8988T (cell line): ENCODE measurements around the gene ARHGEF4.

Experiments used
- DNase-seq: peaks from one replicate; pipeline ENCODE4 v3.0.0; 2011

Gene ARHGEF4

GRCh38 chr2:130819226-130819607 lies 17.5 kb upstream of the ARHGEF4 start:
- DNase-seq: no peak

DNA sequence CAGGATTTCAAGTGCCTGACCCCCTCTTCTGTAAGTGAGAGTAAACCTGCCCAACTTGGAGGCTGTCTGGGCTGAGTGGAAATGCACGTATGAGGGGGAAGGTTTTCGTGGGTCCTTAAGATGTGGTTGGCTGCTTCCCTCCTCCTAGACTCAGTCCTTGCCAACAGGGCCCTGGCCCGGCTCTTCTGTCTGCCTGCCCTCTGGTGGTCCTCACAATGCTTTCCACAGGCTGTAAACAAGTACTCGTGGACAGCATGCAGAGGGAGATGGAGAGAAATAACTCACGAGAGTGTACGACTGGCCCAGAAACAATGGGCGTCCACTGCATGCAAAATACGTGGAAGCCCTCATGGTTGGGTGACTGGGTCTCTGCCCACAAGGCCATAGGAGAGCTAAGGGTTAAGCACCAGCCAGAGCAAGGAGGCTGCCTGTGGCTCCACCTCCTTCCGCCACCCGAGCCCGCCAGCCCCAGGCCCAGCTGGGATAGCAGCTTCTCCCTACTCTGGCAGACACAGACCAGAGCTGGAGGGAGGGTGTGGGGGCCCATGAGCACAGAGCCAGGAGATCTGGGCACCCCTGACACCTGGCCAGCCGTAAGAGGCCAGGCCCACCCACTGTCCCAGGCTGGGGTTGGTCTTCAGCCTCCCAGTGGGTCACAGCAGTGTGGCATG lies 17.0 kb upstream of the ARHGEF4 start:
- no peak for DNase-seq

GRCh38 chr2:130820279-130820861 lies 16.3 kb upstream of the ARHGEF4 start:
- DNase-seq: no peak

- no peak for DNase-seq
Observed at GRCh38 chr2:130821867-130822266, 14.8 kb upstream of the ARHGEF4 start.

- no peak for DNase-seq
Observed at GRCh38 chr2:130822766-130823165, 13.9 kb upstream of the ARHGEF4 start.

- no peak for DNase-seq
Observed at GRCh38 chr2:130823171-130823885, 13.4 kb upstream of the ARHGEF4 start.

DNA sequence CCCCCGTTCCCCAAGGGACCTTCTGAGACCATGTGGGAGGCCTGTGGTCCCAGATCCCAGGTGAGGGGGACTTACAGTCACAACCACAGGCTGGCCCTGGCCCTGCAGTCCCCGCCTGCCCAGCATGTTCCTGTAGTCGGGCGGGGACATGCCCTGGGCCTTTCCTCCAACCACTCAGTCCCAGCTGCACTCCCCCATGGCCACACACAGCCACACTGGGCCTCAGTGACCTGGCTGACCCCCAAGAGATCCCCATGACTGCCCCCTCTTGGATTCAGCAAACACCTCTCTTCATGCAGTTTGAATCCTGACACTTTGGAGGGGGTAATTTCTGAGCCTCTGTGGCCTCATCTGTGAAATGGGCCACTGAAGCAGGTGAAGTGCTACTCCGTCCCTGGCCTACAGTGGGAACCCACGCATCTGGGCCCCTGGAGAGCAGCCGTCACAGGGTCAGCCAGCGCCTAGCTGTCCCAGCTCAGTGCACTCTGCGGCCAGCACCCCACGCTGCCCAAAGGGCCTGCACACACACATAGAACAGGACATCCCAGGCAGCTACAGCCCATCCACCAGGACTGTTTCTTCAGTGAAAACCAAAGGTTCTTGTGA lies 12.7 kb upstream of the ARHGEF4 start:
- DNase-seq: no peak

DNA sequence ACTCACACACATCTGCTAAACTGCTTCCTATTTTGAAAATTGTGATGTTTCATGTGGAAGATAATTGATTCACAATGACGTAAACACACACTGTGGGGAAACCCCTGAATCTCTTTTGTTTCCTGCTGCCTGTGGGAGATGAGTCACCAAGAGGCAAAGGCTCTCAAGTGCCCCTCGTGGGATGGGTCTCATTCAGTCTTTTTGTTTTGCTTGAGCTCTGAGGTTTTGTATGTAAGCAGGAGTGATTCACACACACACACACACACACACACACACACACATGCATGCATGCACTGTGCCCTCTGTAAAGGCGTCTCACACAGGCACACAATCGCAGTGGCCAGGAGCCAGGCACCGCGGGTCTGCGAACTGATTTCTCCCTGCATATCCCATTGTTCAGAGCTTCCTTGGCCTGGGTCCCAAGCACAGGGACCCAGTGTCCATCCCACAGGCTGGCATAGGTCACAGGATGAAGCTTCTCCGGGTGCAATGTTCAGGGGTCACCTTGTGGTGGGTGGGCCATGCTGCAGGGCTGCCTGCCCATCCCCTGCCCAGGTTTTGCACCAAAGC lies 12.1 kb upstream of the ARHGEF4 start:
- DNase-seq: no peak

DNA sequence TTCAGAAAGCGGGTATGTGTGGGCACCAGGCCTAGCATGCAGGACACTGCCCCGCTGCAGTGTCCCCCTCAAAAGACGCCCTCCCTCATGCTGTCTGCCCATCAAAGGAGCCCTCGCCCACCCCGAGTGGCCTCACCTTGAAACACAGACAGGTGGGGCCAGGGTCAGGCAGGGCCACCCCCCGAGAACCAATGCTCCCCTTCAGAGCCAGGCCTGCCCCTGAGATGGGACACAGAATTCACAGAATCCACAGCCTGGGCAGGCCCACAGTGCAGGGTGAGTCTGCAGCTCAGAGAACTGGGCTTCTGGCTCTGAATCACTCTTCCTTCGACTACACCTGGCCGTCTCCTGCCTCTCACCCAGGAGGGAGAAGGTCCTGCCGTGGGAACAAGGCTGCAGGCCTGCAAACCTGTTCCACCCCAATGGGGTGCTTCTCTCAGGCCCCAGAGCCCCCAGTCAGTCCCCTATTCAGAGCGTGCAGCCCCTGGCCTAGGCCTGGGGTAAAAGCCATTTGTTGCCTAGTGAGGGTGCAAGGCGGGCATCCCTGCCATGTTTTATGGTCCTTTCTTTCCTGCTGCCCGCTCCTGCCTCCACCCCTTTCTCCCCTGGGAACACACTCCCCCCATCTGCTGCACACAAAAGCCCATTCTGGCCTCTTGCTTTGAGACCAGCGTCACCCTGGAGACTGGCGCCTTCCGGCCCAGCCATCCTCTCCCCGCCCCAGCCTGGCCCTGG lies 11.3 kb upstream of the ARHGEF4 start:
- no peak for DNase-seq

GRCh38 chr2:130825966-130826253 lies 10.8 kb upstream of the ARHGEF4 start:
- DNase-seq: no peak

DNA sequence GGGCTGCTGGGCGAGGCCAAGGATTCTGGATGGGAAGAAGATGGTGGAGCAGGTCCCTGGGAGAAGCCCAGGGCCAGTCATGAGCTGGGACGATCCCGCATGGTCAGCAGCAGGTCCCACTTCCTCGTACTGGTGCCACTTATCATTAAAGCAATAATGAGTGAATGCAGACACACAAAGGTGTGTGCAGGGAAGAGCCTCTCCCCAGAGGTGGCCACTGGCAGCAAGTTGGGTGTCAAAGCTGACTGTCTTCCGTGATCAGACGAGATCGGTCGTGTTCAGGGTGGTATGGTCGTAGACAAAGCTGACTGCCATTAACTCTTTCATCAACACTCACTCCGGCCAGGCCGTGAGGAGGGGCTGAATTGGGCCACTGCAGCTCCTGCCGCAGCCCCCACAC lies 10.3 kb upstream of the ARHGEF4 start:
- no peak for DNase-seq

- no peak for DNase-seq
Observed at GRCh38 chr2:130826821-130827501, 9.8 kb upstream of the ARHGEF4 start.

DNA sequence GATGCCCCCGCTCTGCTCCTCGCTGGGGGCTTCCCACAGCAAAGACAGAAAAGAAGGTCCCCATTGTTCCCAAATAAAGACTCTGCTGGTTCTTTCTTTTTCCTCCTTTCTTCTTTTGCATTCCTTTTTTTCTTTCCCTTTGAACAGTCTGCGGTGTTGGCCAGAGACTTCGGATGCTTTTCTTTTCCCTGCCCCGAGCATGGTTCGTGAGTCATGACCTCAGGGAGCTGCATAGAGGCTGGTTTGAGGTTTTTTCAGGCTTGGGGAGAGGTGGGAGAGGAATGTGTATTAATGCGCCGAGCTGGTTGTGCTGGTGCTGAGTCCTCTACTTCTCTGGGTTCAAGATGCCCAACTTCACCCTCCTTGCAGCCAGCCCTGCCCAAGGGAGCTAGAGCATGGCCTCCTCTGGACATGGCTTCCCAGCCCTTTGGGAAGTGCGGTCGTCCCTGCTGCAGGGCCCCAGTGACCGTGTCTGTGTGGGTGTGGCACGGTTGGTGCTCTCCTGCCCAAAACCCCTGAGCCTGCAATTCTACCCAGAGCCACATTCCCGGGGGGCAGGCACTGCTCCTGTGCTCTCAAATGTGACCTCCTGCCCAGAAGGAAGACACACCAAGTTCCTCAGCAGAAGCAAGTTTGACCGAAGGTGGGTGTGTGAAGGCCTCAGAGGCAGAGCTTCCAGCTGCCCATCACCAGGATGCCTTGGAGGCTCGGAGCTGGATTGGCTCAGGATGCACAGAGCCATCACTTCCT lies 9.0 kb upstream of the ARHGEF4 start:
- no peak for DNase-seq

- DNase-seq: no peak
Observed at GRCh38 chr2:130828461-130828860, 8.3 kb upstream of the ARHGEF4 start.

- DNase-seq: no peak
Observed at GRCh38 chr2:130829015-130829414, 7.7 kb upstream of the ARHGEF4 start.

DNA sequence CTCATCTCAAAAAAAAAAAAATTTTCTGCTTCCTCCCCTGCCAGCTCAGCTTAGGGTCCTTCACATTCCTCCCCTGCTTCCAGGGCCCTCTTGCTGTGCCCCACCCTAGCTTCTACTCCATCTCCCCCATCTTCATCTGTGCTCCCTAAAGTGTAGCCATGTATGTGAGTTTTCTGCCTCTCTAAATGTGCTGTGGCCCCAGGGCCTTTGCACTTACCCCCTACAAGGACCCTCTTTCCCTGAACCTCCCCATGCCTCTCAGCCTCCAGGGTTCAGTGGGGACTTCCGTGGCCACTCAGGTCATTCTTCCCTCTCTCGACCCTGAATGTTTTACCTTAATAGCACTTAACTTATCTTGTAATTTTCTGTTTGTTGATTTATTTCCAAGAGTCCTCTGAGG lies 6.2 kb upstream of the ARHGEF4 start:
- no peak for DNase-seq

DNA sequence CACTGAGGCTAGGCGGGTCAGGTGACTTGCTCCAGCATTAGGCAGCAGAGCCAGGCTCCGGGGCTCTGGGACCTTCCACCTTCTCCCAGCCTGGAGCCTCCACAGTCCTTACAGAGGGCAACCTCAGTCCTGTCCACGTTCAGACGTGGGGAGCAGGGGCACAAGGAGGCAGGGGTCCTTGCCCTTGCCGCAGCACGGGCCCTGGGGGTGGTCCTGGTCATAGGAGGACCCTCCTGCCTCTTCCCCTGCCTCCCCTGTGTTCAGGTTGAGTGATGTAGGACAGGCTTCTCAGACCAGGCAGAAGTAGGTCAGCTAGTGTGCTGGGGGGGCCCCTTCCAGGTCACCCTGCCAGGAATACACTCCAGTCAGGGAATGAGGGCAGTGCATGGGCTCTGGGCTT lies 5.4 kb upstream of the ARHGEF4 start:
- DNase-seq: no peak

GRCh38 chr2:130832296-130832940 lies 4.3 kb upstream of the ARHGEF4 start:
- no peak for DNase-seq

DNA sequence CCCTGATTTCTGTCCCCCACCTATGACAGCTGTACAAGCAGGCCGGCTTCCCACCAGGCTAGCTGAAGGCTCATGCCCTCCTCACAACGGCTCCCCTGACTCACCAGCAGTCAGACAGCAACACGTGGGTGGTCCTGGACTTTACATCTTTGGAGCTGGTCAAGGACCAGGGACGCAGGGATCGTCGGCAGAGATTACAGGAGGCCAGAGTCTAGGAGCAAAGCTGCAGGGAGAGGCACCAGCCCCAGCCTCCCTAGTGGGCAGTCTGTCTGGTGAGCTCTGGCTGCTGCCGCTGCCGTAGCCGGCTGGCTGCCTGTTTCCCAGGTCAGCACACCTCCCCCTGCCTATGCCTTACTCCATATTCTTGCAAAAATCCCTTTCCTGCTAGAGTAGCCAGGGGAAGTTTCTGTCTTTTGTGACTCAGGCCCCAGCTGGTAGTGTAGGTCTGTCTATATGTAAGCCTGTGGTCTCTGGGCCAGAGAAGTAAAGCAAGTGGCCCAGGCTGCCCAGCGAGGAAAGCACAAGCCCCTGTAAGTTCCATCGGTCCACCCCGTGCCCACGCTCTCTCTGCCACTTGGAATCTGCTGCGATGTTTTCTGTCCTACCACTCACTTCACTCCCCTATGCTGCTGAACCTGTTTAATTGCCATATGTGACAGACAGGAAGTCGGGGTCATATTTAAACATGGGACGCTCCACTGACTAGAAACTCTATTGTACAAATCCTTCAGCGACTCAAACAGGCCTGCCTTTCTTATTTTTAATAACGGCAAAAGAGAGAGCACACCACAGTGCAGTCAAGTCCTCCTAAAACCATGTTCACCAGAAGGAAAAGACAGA lies 2.4 kb upstream of the ARHGEF4 start:
- no peak for DNase-seq
